ENCODE results near the gene FUT8.
A peak's percentile ranks its signal among the peaks of the same experiment; 100 is the strongest.

Gene FUT8
- 2.7 to 24.9 (median 12.9) reads per million in 18 experiments for total RNA-seq

DNA sequence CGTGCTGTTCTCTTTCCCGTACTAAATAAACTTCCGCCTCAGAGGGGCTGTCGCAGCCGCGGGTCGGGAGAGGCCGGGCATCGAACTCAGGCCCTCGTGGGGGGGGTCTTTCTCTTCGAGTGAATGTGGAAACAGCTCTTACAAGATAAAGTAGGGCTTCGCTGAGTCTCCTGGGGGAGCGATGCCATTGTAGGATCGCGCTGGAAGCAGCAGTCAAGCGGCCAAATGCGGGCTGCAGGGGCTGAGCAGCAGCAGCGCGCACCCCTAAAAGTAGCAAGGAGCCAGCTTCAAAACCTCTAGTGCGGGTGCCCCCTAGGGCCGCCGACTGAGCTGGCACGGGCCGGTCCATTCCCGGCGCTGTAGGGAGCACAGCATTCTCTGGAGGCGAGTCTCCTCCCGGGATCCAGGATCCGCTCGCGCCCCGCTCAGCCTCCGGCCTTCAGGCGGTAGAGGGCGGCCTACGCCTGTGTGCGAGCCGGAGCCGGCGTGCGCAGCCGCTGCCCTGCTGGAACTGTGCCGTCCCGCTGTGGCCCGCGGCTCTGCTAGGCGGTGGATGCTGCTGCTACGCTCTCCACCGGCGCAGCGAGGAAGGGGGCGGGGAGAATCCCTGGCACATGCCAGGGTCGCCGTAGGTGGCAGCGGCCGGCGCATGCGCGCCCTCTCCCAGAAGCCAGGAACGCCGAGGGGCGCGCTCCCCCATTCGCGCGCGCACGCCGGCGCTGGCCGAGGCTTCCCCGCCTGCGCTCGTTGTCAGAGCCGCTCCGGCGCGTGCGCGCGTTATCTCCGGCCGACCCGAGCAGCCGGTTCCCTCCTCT, at the start of gene FUT8:
FUT8 (plus strand) TSS at position 699 of the 815 bp plus-strand sequence. CDS start 148,834 bp downstream, outside the sequence.
- peak; percentile 83 to 92 for DNase-seq

DNA sequence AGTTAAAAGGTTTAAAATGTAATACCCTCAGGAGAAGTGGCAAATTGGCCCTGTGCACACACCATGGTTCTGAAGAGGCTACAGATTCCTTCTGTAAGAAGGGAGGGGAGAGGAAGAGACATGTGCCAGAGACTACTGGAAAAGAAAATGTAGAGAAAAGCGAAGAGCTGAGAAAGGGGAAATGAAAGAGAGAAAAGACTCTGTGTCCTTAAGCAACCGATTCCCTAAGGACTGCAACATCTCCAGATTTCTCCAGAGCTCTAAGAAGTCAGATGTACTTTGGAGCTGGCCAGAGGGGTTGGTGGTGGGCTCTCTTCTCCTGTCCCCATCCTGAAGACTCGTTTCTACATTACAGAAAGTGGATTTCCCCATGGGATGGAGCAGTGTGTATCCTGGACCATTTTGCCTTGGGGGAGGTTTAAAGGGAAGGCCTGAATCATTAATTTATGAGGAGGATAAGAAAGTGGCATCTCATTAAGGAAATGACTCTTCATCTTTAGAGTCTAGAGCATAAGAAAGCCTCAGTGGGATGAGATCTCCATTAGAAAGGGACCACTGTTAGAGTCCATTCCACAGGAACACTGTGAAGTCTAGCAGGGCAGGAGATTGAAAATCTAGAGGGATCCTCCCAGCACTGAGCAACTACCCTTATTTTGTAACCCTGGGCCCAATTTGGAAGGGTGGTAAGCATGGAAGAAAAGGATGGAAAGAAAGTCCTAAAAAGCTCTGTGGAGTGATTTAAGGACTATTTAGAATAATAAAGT, 45.5 kb upstream of the FUT8 start:
- no peak for DNase-seq

DNA sequence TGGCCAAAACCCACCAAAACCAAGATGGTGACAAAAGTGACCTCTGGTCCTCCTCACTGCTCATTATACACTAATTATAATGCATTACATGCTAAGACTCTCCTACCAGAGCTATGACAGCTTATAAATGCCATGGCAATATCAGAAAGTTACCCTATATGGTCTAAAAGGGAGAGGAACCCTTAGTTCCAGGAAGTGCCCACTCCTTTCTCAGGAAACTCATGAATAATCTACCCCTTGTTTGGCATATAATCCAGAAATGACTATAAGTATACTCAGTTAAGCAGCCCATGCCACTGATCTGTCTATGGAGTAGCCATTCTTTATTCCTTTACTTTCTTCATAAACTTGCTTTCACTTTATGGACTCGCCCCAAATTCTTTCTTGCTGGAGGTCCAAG, 43.0 kb upstream of the FUT8 start:
- DNase-seq = no peak

GRCh38 chr14:65370801-65371248, 41.7 kb upstream of the FUT8 start:
- no peak for DNase-seq

- DNase-seq = no peak
Observed at GRCh38 chr14:65371784-65372183, 40.7 kb upstream of the FUT8 start.

- DNase-seq = no peak
Observed at GRCh38 chr14:65373016-65373670, 39.4 kb upstream of the FUT8 start.

- no peak for DNase-seq
Observed at GRCh38 chr14:65373671-65374039, 38.9 kb upstream of the FUT8 start.

DNA sequence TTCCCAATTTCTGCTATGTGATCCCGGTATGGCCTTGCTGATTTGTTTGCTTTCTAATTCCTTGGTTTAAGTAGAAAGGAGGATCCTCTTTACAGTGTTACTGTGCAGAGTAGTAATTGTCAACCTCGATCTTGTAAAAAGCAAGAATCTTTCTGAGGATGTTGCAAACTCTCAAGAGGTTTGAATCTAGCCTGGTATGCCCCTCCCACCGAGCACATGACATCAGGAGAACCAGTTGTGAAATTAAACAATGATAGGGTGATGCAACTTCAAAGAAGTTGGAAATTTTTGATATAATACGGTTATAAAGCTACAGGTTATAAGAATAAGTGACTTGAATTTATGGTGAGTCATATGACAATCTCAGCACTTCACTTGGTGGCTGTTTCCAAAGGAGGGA, 35.0 kb upstream of the FUT8 start:
- peak; percentile 27 to 31 for DNase-seq

- DNase-seq = no peak
Observed at GRCh38 chr14:65382586-65382985, 29.9 kb upstream of the FUT8 start.

- DNase-seq = no peak
Observed at GRCh38 chr14:65387171-65387570, 25.4 kb upstream of the FUT8 start.

- no peak for DNase-seq
Observed at GRCh38 chr14:65387628-65388027, 24.9 kb upstream of the FUT8 start.

DNA sequence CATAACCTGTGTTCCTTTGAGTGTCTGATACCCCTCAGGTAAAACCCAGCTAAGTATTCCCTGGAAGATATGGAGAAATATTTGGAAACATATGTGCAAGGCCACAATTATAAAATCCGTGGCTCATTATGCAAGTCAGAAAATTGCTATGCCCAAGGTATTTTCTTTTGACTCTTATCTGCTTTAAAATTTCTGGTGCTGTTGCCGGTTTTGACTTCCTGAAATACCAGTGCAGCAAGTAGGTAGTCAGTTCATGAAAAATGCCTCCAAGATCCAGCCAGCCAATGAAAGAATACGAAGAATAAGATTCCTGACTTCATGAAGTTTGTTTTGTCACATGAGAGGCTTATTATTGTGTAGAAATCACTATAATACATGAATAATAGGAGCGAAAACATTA, 20.2 kb upstream of the FUT8 start:
- DNase-seq = no peak

DNA sequence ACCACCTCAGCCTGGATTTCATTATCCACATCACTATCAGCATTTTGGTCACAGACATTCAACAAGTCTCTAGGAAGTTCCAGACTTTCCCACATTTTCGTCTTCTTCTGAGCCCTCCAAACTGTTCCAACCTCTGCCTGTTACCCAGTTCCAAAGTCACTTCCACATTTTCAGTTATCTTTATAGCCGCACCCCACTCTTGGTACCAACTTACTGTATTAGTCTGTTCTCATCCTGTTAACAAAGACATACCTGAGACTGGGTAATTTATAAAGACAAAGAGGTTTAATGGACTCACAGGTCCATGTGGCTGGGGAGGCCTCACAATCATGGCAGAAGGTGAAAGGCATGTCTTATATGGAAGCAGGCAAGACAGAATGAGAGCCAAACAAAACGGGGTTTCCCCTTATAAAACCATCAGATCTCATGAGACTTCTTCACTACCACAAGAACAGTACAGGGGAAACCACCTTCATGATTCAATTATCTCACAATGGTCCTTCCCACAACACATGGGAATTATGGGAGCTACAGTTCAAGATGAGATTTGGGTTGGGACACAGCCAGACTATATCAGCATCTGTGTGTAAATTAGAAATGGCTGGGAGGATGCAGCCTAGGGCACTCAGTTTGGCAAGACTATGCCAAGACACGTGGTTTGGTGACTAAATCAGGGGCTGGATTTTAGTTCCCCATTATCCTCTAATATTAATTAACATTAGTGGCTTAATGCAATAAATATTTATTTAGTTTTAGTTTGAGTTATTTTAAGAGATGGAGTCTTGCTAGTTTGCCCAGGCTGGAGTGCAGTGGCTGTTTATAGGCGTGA, 16.2 kb upstream of the FUT8 start:
- no peak for DNase-seq

DNA sequence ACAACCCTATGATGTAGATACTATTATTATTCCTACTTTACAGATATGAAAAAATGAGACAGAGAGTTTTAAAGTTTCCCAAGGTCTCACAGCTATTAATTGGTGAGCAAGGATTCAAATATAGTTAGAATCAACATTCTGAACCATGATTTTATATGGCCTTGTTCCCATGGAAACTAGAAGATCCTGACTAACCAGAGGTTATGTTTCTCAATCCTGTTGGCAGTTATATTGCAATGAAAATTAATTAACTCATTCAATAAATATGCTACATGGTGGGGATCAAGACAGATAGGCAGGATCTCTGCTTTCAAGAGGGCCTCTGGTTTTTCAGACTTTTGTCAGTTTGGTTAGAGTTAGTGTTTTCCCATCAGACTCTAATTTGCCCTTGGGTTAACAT, 9.3 kb upstream of the FUT8 start:
- DNase-seq = no peak

DNA sequence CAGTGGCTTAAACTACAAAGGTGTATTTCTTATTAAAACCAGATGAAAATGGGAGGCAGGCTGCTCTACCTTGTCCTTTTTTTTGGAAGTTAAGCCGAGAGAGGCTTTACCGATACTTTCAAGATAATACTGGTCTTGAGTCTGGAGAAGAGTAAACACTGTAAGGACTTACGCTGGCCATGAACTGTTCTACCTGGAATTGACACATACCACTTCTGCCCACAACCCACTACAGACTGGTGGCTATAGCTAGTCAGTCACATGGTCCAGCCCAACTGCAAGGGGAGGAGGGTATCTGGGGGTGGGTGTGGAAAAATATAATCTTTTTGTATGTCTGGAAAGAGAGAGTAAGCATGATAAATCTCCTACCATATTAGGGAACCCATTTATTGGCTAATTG, 4.4 kb upstream of the FUT8 start:
- no peak for DNase-seq

GRCh38 chr14:65410640-65411039, 1.9 kb upstream of the FUT8 start:
- DNase-seq = no peak

DNA sequence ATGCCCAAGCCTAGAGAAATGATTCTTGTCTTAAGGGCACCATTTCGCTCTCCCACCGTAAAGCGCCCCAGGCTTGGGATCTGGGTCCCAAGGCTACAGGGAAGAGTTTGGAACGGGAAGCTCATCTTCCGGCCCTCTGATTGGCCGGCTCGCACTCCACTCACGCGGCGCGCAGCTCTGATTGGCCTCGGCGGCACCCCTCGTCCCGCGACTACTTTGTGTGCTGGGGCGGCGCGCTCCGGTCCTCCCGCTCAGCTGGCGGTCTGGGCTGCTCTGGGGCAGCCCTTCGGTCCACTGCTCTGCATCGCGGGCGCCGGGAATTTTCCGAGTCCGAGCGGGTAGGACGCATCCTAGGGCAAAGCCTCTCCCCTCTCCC, 886 bp upstream of the FUT8 start:
- DNase-seq = peak; percentile 81 to 90

DNA sequence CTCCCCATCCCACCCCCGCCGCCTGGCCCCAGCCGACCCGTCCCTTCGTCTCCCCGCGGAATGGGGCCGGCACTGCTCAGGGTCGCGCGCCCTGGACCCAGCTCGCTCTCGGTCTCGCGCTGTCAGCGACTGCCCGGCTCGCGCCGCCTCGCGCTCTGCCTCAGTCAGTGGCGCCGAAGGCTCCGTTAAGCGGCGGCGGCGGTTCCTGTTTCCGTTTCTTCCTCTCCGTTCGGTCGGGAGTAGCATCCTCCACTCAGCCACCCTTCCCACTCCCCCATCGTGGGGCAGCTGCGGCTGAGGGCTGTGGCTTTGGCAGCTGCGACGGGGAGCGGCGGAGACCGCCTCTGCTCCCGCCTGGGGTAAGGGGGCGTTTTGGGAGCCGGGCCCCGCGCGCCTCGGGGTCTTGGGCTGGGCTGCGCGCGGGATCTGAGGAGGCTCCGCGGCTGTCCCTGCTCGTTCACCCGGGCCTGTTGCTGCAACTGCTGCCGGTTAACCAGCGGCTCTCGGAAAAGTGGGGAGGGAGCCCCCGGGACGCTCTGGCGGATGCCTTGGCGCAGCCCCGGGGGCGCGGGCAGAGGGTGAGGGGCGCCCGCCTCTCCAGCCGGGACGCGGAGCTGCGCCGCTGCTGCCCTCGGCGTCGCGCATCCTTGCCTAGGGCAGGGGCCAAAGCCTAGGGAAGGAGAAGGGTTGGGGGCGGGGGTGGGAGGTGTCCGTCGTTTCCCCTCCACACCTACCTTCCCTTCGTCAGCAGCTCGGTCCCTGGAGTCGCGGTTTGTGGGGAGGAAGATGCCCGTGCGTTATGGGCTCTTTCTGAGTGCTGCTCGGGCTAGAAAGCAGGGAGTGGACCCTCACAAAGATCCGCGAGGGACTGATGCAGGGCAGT, 567 bp downstream of the FUT8 start:
- DNase-seq = peak; percentile 69 to 77

DNA sequence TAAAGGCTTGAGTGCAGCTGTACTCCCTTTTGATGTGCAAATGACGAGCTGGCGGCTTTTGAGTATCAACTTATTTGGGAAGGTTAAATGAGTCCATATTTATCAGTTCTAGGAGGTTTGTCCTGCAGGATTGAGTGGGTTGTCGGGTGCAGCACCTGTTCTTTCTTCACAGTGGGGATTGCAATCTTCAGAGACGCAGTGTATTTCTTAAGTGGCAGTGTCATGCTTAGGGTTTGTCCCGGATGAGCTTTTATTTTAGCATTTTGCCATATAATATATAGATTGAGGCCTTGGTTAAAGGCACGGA, 1.2 kb downstream of the FUT8 start:
- no peak for DNase-seq

DNA sequence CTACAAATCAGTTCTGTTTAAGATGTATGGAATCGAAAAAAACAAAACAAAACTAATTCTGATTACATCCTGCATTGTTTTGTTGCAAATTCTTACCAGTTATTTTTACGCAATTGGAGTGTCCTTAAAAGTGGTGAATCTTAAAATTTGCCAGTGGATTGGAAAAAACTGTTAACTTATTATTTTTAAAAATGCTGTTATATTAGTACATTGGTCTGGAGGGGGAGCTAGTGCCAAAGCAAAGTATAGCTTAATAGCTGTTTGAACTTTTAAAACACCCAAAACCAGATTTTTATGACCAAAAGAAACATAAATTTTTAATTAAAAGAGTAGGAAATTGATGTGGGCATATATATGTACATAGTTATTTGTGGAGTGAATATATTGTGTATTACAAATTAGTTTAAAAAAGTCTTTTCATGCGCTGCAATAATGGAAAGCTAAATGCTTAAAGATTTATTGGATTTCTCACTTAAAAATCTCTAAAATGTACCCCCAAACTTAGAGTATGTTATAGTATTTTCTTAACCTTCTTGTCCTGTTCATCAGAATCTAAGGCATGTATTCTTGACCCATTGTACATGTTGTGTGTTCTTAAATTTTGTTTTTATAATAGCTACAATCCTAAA, 2.5 kb downstream of the FUT8 start:
- peak; percentile 20 to 35 for DNase-seq

- no peak for DNase-seq
Observed at GRCh38 chr14:65415613-65416012, 3.1 kb downstream of the FUT8 start.

Measured in inflammatory macrophage (primary cell).